Neural crest cell (in vitro differentiated cells): Measurements from ENCODE around the gene TGIF2. TPM values are rescaled to one million over a fixed set of nuclear protein-coding genes. Genes with fewer than 3 reads are reported as not detected.

Experiments
- DNase-seq: peaks from one replicate; pipeline ENCODE4 v3.0.0; 2021; ENCODE audit warnings: low read depth, mixed read lengths, low spot score
- H3K27ac Mint-ChIP-seq: one replicate; pipeline ENCODE4 v1.8.0; 2021; ENCODE audit warnings: mild to moderate bottlenecking, mixed read lengths; ENCODE audit not compliant: unreplicated experiment
- H3K27me3 Mint-ChIP-seq: 2 replicates; pipeline ENCODE4 v1.8.0; 2021; ENCODE audit warnings: low read depth, mild to moderate bottlenecking, mixed read lengths
- H3K36me3 Mint-ChIP-seq: 2 replicates; pipeline ENCODE4 v1.8.0; 2021; ENCODE audit warnings: low read depth, mild to moderate bottlenecking, mixed read lengths
- H3K4me1 Mint-ChIP-seq: 2 replicates; pipeline ENCODE4 v1.8.0; 2021; ENCODE audit warnings: mixed read lengths
- H3K4me3 Mint-ChIP-seq: one replicate; pipeline ENCODE4 v1.8.0; 2021; ENCODE audit warnings: mild to moderate bottlenecking, mixed read lengths
- H3K9me3 Mint-ChIP-seq: 2 replicates; pipeline ENCODE4 v1.8.0; 2021; ENCODE audit warnings: mixed read lengths
- CTCF ChIP-seq: fragments of 200-600 bp; sonication (generic); conservative IDR thresholded peaks from 2 replicates; pipeline ENCODE4 v1.5.0; 2021; ENCODE audit warnings: antibody characterized with exemption, mild to moderate bottlenecking
- total RNA-seq: library from RNA; stranded (reverse); gene quantifications from 2 replicates; pipeline ENCODE4 v1.2.1, GENCODE V29; 2021

Gene TGIF2
- total RNA-seq, 1 donor from 2014 or later, result 73.8 TPM

GRCh38 chr20:36528176-36528874 is 45.1 kb upstream of the TGIF2 start:
- H3K27me3 Mint-ChIP-seq, result no peaks in the 10 kb centered on the region
- no peaks in the 10 kb centered on the region for H3K9me3 Mint-ChIP-seq
- H3K27ac Mint-ChIP-seq, result no peak overlapping the region
- DNase-seq, result no peak
- H3K4me1 Mint-ChIP-seq, result no peaks in the 10 kb centered on the region
- H3K36me3 Mint-ChIP-seq, result peaks cover 17% of the 10 kb centered on the region
- H3K4me3 Mint-ChIP-seq, result no peak overlapping the region
- TF ChIP-seq CTCF, result no peak

- Mint-ChIP-seq H3K27ac (no peak overlapping the region), H3K4me1 (no peaks in the 10 kb centered on the region), H3K4me3 (no peak overlapping the region), H3K36me3 (peaks cover 17% of the 10 kb centered on the region), H3K9me3 (no peaks in the 10 kb centered on the region), H3K27me3 (no peaks in the 10 kb centered on the region)
- TF ChIP-seq CTCF, result no peak
- no peak for DNase-seq
These were observed 44.5 kb upstream of the TGIF2 start for GRCh38 chr20:36528875-36529417.

- Mint-ChIP-seq H3K36me3 (peaks cover 10% of the 10 kb centered on the region), H3K27me3 (no peaks in the 10 kb centered on the region), H3K27ac (no peak overlapping the region), H3K4me3 (no peak overlapping the region), H3K4me1 (peaks cover 4% of the 10 kb centered on the region), H3K9me3 (no peaks in the 10 kb centered on the region)
- no peak for DNase-seq
- TF ChIP-seq CTCF, result no peak
These were observed 41.0 kb upstream of the TGIF2 start for GRCh38 chr20:36532388-36532787.

GRCh38 chr20:36532822-36533221 is 40.6 kb upstream of the TGIF2 start:
- H3K4me1 Mint-ChIP-seq, result peaks cover 4% of the 10 kb centered on the region
- H3K27ac Mint-ChIP-seq, result no peak overlapping the region
- H3K4me3 Mint-ChIP-seq, result no peak overlapping the region
- H3K27me3 Mint-ChIP-seq, result no peaks in the 10 kb centered on the region
- H3K36me3 Mint-ChIP-seq, result peaks cover 8% of the 10 kb centered on the region
- no peaks in the 10 kb centered on the region for H3K9me3 Mint-ChIP-seq
- TF ChIP-seq CTCF, result no peak
- DNase-seq, result no peak

GRCh38 chr20:36538026-36538722 is 35.2 kb upstream of the TGIF2 start:
- no peak overlapping the region for H3K27ac Mint-ChIP-seq
- no peak for TF ChIP-seq CTCF
- H3K27me3 Mint-ChIP-seq, result no peaks in the 10 kb centered on the region
- H3K4me3 Mint-ChIP-seq, result no peak overlapping the region
- DNase-seq, result no peak
- H3K4me1 Mint-ChIP-seq, result peaks cover 14% of the 10 kb centered on the region
- H3K9me3 Mint-ChIP-seq, result no peaks in the 10 kb centered on the region
- no peaks in the 10 kb centered on the region for H3K36me3 Mint-ChIP-seq
